Stomach (tissue), 4 donors: ENCODE results near the gene SORCS1.

ENCODE experiments used
- CTCF ChIP-seq, 7 experiments: fragments of 450-650 bp in 4 of 7; fragments of 200-600 bp in 3 of 7; sonication (generic) in 3 of 7; IDR thresholded peaks; one replicate each; pipeline ENCODE4 v1.5.1; 2016 to 2019; ENCODE audit warnings: antibody characterized with exemption in 7 of 7, control low read depth in 2 of 7, mild to moderate bottlenecking in 1 of 7
- POLR2A ChIP-seq, 4 donors: fragments of 450-650 bp; IDR thresholded peaks; one replicate each; pipeline ENCODE4 v1.6.1; 2016; ENCODE audit warnings: antibody characterized with exemption in 4 of 4, control low read depth in 2 of 4, mild to moderate bottlenecking in 1 of 4, moderate library complexity in 1 of 4
- POLR2AphosphoS5 ChIP-seq, 3 donors: sonication (generic); formaldehyde crosslinking; IDR thresholded peaks; one replicate each; pipeline ENCODE4 v1.6.1; 2016; ENCODE audit warnings: antibody characterized with exemption in 3 of 3

GRCh38 chr10:106547047-106547635 is 617.4 kb downstream of the SORCS1 start:
- no peak for TF ChIP-seq CTCF (IDR thresholded peaks at IDR 0.05)
- no peak for TF ChIP-seq POLR2A (IDR thresholded peaks at IDR 0.05)
- no peak for TF ChIP-seq POLR2AphosphoS5 (IDR thresholded peaks at IDR 0.05)
